Esophagus squamous epithelium (tissue), 4 donors: Measurements from ENCODE around the gene SETBP1.

Experiments used
- CTCF ChIP-seq, 6 experiments: fragments of 450-650 bp in 4 of 6; fragments of 200-600 bp in 2 of 6; sonication (generic) in 2 of 6; IDR thresholded peaks; one replicate each; pipeline ENCODE4 v1.5.1; 2016 to 2019; ENCODE audit warnings: antibody characterized with exemption in 6 of 6, mild to moderate bottlenecking in 4 of 6, moderate library complexity in 4 of 6
- POLR2A ChIP-seq, 4 donors: fragments of 450-650 bp; IDR thresholded peaks; one replicate each; pipeline ENCODE4 v1.6.1; 2017; ENCODE audit warnings: antibody characterized with exemption in 4 of 4, mild to moderate bottlenecking in 4 of 4, moderate library complexity in 3 of 4

- no peak for TF ChIP-seq CTCF (IDR thresholded peaks at IDR 0.05)
- no peak for TF ChIP-seq POLR2A (IDR thresholded peaks at IDR 0.05)
These were observed 199.5 kb downstream of the SETBP1 start for GRCh38 chr18:44880170-44880569.
